MM.1S (cell line): ENCODE measurements around the gene HSF4.

Experiments used
- CTCF ChIP-seq: fragments of 300-600 bp; sonication (generic); IDR thresholded peaks from 2 replicates; pipeline ENCODE4 v1.5.1; 2016; ENCODE audit warnings: antibody characterized with exemption, low read length, mixed read lengths
- EZH2 ChIP-seq: fragments of 300-600 bp; sonication (generic); optimal IDR thresholded peaks from 2 replicates; pipeline ENCODE3; 2017; ENCODE audit warnings: low read depth, mild to moderate bottlenecking, antibody characterized with exemption, low read length, mixed read lengths
- EZH2phosphoT487 ChIP-seq: fragments of 300-600 bp; sonication (generic); IDR thresholded peaks from 2 replicates; pipeline ENCODE4 v1.6.1; 2018; ENCODE audit warnings: antibody characterized with exemption, low read length

DNA sequence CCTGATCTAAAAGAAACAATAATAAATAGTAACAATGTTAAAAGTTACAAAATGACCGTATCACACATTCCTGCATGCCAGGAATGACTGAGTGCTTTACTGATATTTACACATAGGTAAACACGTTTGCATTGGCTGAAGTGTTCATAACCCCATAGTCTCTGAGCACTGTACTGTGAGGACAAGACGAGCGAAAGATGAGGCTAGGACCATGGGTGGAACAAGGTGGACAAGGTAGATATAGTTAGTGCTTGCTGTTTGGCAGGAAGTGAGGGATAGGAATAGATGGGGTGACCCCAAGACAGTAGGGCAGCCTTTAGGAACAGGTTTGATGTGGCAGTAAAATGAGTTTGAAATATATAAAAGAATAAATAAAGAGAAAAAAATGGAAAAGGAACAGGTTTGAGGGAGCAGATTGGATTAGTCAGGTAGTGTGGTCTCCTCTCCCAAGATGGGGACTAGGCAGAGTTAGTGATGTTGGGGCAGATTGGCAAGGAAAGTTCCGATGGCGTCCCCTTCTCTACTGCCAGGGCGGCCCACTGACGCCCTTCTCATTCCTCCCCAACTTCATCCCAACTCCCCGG, 27.0 kb downstream of the HSF4 start:
- no peak for TF ChIP-seq CTCF
- no peak for TF ChIP-seq EZH2
- TF ChIP-seq EZH2phosphoT487 = no peak
